Ascending aorta (tissue), 2 donors: ENCODE data around the gene CCDC137. TPM values are rescaled to one million over a fixed set of nuclear protein-coding genes. Genes with fewer than 3 reads are reported as not detected.

ENCODE experiments used
- DNase-seq, 2 donors: peaks; one replicate each; pipeline ENCODE4 v3.0.0-alpha.2; 2019; ENCODE audit warnings: low spot score in 2 of 2
- H3K27ac ChIP-seq, 2 donors: fragments of 200-600 bp; sonication (generic); one replicate each; pipeline ENCODE4 v1.5.1; 2016 to 2017; ENCODE audit warnings: mild to moderate bottlenecking in 1 of 2
- H3K27me3 ChIP-seq: fragments of 200-600 bp; sonication (generic); one replicate; pipeline ENCODE4 v1.5.1; 2017
- H3K36me3 ChIP-seq, 2 donors: fragments of 200-600 bp; sonication (generic); one replicate each; pipeline ENCODE4 v1.5.1; 2016
- H3K4me1 ChIP-seq, 2 donors: fragments of 200-600 bp; sonication (generic); one replicate each; pipeline ENCODE4 v1.5.1; 2016 to 2017; ENCODE audit warnings: mild to moderate bottlenecking in 1 of 2
- H3K4me3 ChIP-seq, 2 donors: fragments of 200-600 bp; sonication (generic); one replicate each; pipeline ENCODE4 v1.5.1; 2016 to 2017; ENCODE audit warnings: mild to moderate bottlenecking in 1 of 2
- H3K9me3 ChIP-seq, 2 donors: fragments of 200-600 bp; sonication (generic); one replicate each; pipeline ENCODE4 v1.5.1; 2016
- CTCF ChIP-seq, 3 experiments: fragments of 200-600 bp in 2 of 3; fragments of 450-650 bp in 1 of 3; sonication (generic) in 2 of 3; IDR thresholded peaks; one replicate each; pipeline ENCODE4 v1.5.1; 2016 to 2019; ENCODE audit warnings: antibody characterized with exemption in 3 of 3, mild to moderate bottlenecking in 1 of 3, moderate library complexity in 1 of 3
- intact Hi-C: fragments of 100-400 bp; cut with DNase I; formaldehyde crosslinking; loops from one replicate; pipeline ENCODE4 v1.15.1; 2023
- total RNA-seq: library from RNA; depleted of rRNA; stranded (reverse); fragments of >200 nt; gene quantifications from one replicate; pipeline ENCODE4 v1.1.0, GENCODE V29; 2016

The CCDC137 gene
- total RNA-seq, 1 donor from 2014 or later: 15.8 TPM

- no peak for TF ChIP-seq CTCF (IDR thresholded peaks at IDR 0.05)
- Histone ChIP-seq H3K27me3 (no peaks in the 10 kb centered on the region), H3K4me3 (no peak overlapping the region), H3K9me3 (no peaks in the 10 kb centered on the region), H3K36me3 (no peaks in the 10 kb centered on the region), H3K27ac (no peak overlapping the region), H3K4me1 (peaks cover 9 to 11% of the 10 kb centered on the region in 2 donors)
- intact Hi-C loops: no loop called here
- DNase-seq: no peak
Measured at GRCh38 chr17:81640011-81640410, 26.5 kb upstream of the CCDC137 start.

- intact Hi-C loops: no loop called here
- Histone ChIP-seq H3K9me3 (no peaks in the 10 kb centered on the region), H3K27ac (no peak overlapping the region), H3K4me1 (no peaks in the 10 kb centered on the region), H3K4me3 (no peak overlapping the region), H3K36me3 (no peaks in the 10 kb centered on the region), H3K27me3 (no peaks in the 10 kb centered on the region)
- TF ChIP-seq CTCF (IDR thresholded peaks at IDR 0.05): no peak
- DNase-seq: no peak
Measured at GRCh38 chr17:81641825-81642489, 24.6 kb upstream of the CCDC137 start.

GRCh38 chr17:81644496-81644895, 22.0 kb upstream of the CCDC137 start:
- Histone ChIP-seq H3K36me3 (no peaks in the 10 kb centered on the region), H3K27ac (no peak overlapping the region), H3K27me3 (no peaks in the 10 kb centered on the region), H3K9me3 (peaks cover 0 to 4% of the 10 kb centered on the region in 2 donors), H3K4me3 (no peak overlapping the region), H3K4me1 (no peaks in the 10 kb centered on the region)
- intact Hi-C loops: no loop called here
- no peak for DNase-seq
- TF ChIP-seq CTCF (IDR thresholded peaks at IDR 0.05): no peak

- Histone ChIP-seq H3K9me3 (peaks cover 0 to 4% of the 10 kb centered on the region in 2 donors), H3K27me3 (no peaks in the 10 kb centered on the region), H3K4me3 (no peak overlapping the region), H3K27ac (no peak overlapping the region), H3K4me1 (no peaks in the 10 kb centered on the region), H3K36me3 (no peaks in the 10 kb centered on the region)
- TF ChIP-seq CTCF (IDR thresholded peaks at IDR 0.05): no peak
- intact Hi-C loops: no loop called here
- DNase-seq: no peak
Measured at GRCh38 chr17:81644976-81645952, 21.3 kb upstream of the CCDC137 start.

- no peak overlapping the region for H3K27ac ChIP-seq
- intact Hi-C loops: no loop called here
- H3K4me1 ChIP-seq: no peaks in the 10 kb centered on the region
- H3K9me3 ChIP-seq: peaks cover 0 to 4% of the 10 kb centered on the region in 2 donors
- no peak for DNase-seq
- TF ChIP-seq CTCF (IDR thresholded peaks at IDR 0.05): no peak
- no peaks in the 10 kb centered on the region for H3K27me3 ChIP-seq
- H3K36me3 ChIP-seq: no peaks in the 10 kb centered on the region
- H3K4me3 ChIP-seq: no peak overlapping the region
Measured at GRCh38 chr17:81646869-81647600, 19.5 kb upstream of the CCDC137 start.
